Cardiac muscle cell (in vitro differentiated cells and primary cell): ENCODE results near the gene PRRX2. TPM values are rescaled to one million over a fixed set of nuclear protein-coding genes. Genes with fewer than 3 reads are reported as not detected.
"Not testable (repeated sequence)": the region's sequence is repeated elsewhere in the genome, so short reads cannot be mapped to it uniquely, and the experiment has no call there.

Experiments used
- DNase-seq, 2 donors: peaks; one replicate each; pipeline versions ENCODE4 v3.0.0 to v3.0.0-alpha.2; 2010 to 2017; ENCODE audit warnings: low read depth in 1 of 2, low spot score in 1 of 2
- H3K27ac ChIP-seq: fragments of 200-600 bp; sonication (generic); 2 replicates; pipeline ENCODE4 v1.5.1; 2016
- H3K27me3 ChIP-seq: fragments of 200-600 bp; sonication (generic); 2 replicates; pipeline ENCODE4 v1.6.0; 2016; ENCODE audit warnings: control low read depth
- H3K36me3 ChIP-seq: fragments of 200-600 bp; sonication (generic); 2 replicates; pipeline ENCODE4 v1.5.1; 2016; ENCODE audit warnings: control low read depth
- H3K4me1 ChIP-seq: fragments of 200-600 bp; sonication (generic); 2 replicates; pipeline ENCODE4 v1.8.1; 2017; ENCODE audit warnings: low read depth, mild to moderate bottlenecking, mixed run types
- H3K4me3 ChIP-seq: fragments of 200-600 bp; sonication (generic); 2 replicates; pipeline ENCODE4 v1.5.1; 2016; ENCODE audit warnings: mild to moderate bottlenecking
- H3K9me3 ChIP-seq: fragments of 200-600 bp; sonication (generic); 2 replicates; pipeline ENCODE4 v1.5.1; 2017; ENCODE audit warnings: low read depth, mild to moderate bottlenecking, control low read depth
- polyA plus RNA-seq: library from polyadenylated mRNA; unstranded; fragments of >200 nt; fragmentation: Nextera tagmentation; extraction: Ambion mirVana; gene quantifications from 2 replicates; pipeline ENCODE4 v1.2.1, GENCODE V29; 2016
- total RNA-seq: library from RNA; depleted of rRNA; stranded (reverse); fragments of >200 nt; gene quantifications from 2 replicates; pipeline ENCODE4 v1.2.3, GENCODE V29; 2016
- TF ChIP-seq, protein P1 (sequence below): IDR thresholded peaks from 2 replicates; pipeline ENCODE4 v1.5.1; 2012; ENCODE audit warnings: low read depth, mild to moderate bottlenecking, low read length

Gene PRRX2
- total and polyA plus RNA-seq, 2 experiments from 2014 or later: 3.0 to 10.2 TPM

DNA sequence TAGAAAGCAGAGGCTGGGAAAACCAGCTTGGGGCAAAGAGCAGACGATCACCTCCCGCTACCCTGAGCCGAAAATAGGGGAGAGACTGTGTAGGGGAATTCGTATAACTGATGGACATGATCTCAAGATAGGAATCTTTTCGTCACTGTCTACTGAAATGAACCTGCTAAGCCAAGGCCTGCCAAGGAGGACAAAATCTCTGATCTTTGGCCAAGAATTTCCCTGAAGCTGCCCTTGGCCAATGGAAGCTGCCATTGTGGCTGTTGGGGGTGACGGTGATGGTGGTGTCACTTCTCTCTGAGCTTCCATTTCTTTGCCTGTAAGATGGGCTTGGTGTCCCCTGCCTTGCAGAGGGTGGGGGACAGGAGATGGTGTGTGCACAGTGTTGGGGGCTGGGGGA, 90.7 kb downstream of the PRRX2 start:
- Histone ChIP-seq H3K27ac (no peak overlapping the region), H3K27me3 (no peaks in the 10 kb centered on the region), H3K36me3 (no peaks in the 10 kb centered on the region), H3K4me1 (peaks cover 21% of the 10 kb centered on the region), H3K4me3 (no peak overlapping the region), H3K9me3 (no peaks in the 10 kb centered on the region)
- TF ChIP-seq, protein P1, sequence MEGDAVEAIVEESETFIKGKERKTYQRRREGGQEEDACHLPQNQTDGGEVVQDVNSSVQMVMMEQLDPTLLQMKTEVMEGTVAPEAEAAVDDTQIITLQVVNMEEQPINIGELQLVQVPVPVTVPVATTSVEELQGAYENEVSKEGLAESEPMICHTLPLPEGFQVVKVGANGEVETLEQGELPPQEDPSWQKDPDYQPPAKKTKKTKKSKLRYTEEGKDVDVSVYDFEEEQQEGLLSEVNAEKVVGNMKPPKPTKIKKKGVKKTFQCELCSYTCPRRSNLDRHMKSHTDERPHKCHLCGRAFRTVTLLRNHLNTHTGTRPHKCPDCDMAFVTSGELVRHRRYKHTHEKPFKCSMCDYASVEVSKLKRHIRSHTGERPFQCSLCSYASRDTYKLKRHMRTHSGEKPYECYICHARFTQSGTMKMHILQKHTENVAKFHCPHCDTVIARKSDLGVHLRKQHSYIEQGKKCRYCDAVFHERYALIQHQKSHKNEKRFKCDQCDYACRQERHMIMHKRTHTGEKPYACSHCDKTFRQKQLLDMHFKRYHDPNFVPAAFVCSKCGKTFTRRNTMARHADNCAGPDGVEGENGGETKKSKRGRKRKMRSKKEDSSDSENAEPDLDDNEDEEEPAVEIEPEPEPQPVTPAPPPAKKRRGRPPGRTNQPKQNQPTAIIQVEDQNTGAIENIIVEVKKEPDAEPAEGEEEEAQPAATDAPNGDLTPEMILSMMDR: no peak
- DNase-seq: no peak

DNA sequence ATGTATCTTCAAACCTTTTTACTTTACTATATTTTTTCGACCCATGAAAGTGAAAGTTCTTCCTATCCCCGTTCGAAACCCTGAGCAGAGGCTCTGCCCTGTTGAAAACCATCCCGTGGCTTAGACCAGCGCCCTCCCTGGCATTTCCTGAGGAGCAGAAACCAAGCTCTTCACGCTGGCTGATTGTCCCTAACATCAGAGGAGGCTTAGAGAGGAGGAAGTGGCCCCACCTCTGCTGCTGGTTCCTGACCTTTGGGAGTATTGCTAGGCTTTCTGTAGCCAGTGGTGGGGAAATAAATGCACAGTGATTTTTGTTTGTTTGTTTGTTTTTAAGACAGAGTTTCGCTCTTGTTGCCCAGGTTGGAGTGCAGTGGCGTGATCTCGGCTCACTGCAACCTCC, 91.6 kb downstream of the PRRX2 start:
- Histone ChIP-seq H3K4me3 (no peak overlapping the region), H3K4me1 (peaks cover 21% of the 10 kb centered on the region), H3K9me3 (no peaks in the 10 kb centered on the region), H3K27me3 (no peaks in the 10 kb centered on the region), H3K36me3 (no peaks in the 10 kb centered on the region), H3K27ac (no peak overlapping the region)
- TF ChIP-seq, protein P1: no peak
- no peak for DNase-seq

DNA sequence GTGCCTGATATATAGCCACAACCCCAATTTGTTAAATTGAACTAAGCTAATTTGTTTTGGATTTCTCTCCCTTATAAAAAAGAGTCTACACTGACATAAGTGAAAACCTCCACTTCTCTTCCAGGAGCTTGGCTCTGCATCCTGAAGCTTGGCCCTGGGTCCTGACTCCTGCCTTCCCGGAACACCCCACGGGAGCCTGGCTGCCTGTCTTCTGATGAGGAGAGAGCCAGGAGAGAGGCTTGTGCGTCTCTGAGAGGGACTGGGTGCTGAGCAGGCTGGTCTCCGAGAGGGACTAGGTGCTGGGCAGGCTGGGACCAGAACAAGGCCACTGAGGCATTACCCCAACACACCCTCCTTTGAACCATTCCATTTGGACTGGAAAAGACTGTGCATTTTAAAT, 93.9 kb downstream of the PRRX2 start:
- H3K4me3 ChIP-seq: no peak overlapping the region
- TF ChIP-seq, protein P1: no peak
- peak overlapping the region; percentile 66 for H3K27ac ChIP-seq
- no peaks in the 10 kb centered on the region for H3K36me3 ChIP-seq
- no peak for DNase-seq
- H3K27me3 ChIP-seq: no peaks in the 10 kb centered on the region
- H3K9me3 ChIP-seq: no peaks in the 10 kb centered on the region
- H3K4me1 ChIP-seq: peaks cover 10% of the 10 kb centered on the region

DNA sequence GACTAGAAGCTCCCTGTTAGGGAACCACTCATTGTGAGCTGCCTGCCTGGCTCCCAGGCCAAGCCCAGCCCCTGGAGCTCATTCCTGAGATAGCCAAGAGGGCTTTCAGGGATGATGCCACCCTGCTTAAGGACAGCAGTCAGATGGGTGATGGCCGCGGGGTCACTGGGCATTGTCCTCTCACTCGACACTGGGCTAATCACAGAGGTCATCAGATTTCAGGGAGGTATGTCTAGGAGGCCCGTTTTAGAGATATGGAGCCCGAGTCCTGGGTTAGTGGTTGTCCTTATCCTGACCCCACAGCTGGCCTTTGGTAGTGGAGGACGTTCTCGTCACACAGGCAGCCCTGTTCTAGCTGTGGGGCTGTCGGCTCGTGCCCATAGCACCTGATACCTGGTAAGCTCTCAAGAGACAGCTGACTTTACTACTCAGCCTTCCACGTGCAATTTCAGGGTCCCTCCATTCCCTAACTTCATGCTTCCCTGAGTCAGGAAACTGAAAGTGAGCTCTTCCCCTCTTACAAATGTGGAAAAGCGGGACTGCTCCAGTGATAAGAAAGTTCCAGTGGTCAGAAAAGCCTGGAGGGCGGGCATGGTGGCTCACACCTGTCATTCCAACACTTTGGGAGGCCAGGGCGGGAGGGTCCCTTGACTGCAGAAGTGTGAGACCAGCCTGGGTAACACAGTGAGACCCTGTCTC, 94.5 kb downstream of the PRRX2 start:
- no peak overlapping the region for H3K4me3 ChIP-seq
- peak overlapping the region; percentile 66 for H3K27ac ChIP-seq
- no peaks in the 10 kb centered on the region for H3K27me3 ChIP-seq
- DNase-seq: no peak
- H3K4me1 ChIP-seq: peaks cover 10% of the 10 kb centered on the region
- no peaks in the 10 kb centered on the region for H3K9me3 ChIP-seq
- TF ChIP-seq, protein P1: no peak
- no peaks in the 10 kb centered on the region for H3K36me3 ChIP-seq

DNA sequence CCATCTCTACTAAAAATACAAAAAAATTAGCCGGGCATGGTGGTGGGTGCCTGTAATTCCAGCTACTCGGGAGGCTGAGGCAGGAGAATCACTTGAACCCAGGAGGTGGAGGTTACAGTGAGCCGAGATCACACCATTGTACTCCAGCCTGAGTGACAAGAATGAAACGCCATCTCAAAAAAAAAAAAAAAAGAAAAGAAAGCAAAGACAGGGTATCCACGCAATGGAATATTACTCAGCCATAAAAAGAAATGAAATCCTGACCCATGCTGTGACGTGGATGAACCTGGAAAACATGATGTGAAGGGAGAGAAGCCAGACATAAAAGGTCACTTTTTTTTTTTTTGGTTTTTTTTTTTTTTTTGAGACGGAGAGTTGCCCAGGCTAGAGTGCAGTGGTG, 95.3 kb downstream of the PRRX2 start:
- not testable (repeated sequence) for DNase-seq, H3K9me3 ChIP-seq, H3K27me3 ChIP-seq, H3K36me3 ChIP-seq, H3K4me3 ChIP-seq, H3K27ac ChIP-seq
- peaks cover 10% of the 10 kb centered on the region for H3K4me1 ChIP-seq

DNA sequence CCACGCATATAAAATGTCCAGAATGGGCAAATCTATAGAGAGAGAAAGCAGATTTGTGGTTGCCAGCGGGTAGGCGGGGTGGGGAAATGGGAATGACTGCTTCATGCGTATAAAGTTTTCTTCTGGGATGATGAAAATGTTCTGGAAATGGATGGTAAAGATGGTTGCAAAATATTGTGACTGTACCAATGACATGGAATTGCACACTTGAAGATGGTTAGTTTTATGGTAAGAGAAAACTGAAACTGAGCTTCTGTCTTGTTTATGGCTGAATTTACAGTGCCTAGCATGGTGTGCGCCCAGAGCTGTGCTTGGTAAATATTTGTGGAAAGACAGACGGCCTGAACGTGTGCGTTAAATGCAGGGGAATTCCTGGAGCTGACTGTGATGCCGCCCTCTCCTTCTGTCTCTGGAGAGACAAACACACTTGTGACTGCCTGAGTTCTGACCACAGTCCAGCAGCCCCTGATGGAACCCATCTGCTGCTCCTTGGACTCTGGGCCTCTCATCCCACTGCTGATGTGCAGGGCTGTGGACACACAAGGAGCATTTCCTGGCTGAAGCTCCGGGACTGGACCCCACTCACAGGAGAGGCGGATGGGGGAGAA, 96.0 kb downstream of the PRRX2 start:
- TF ChIP-seq, protein P1: no peak
- peak in 1 of 2 donors; percentile 91 for DNase-seq

More for the DNA sequence above, 96.0 kb downstream of the PRRX2 start:
- Histone ChIP-seq H3K27ac (no peak overlapping the region), H3K9me3 (no peaks in the 10 kb centered on the region), H3K4me1 (peaks cover 10% of the 10 kb centered on the region), H3K27me3 (no peaks in the 10 kb centered on the region), H3K36me3 (no peaks in the 10 kb centered on the region), H3K4me3 (no peak overlapping the region)
